Neural crest cell (in vitro differentiated cells): ENCODE measurements around the gene EXOC4. TPM values are rescaled to one million over a fixed set of nuclear protein-coding genes. Genes with fewer than 3 reads are reported as not detected.
A peak's percentile ranks its signal among the peaks of the same experiment; 100 is the strongest.

Experiments
- DNase-seq: peaks from one replicate; pipeline ENCODE4 v3.0.0; 2021; ENCODE audit warnings: low read depth, mixed read lengths, low spot score
- H3K27ac Mint-ChIP-seq: one replicate; pipeline ENCODE4 v1.8.0; 2021; ENCODE audit warnings: mild to moderate bottlenecking, mixed read lengths; ENCODE audit not compliant: unreplicated experiment
- H3K27me3 Mint-ChIP-seq: 2 replicates; pipeline ENCODE4 v1.8.0; 2021; ENCODE audit warnings: low read depth, mild to moderate bottlenecking, mixed read lengths
- H3K36me3 Mint-ChIP-seq: 2 replicates; pipeline ENCODE4 v1.8.0; 2021; ENCODE audit warnings: low read depth, mild to moderate bottlenecking, mixed read lengths
- H3K4me1 Mint-ChIP-seq: 2 replicates; pipeline ENCODE4 v1.8.0; 2021; ENCODE audit warnings: mixed read lengths
- H3K4me3 Mint-ChIP-seq: one replicate; pipeline ENCODE4 v1.8.0; 2021; ENCODE audit warnings: mild to moderate bottlenecking, mixed read lengths
- H3K9me3 Mint-ChIP-seq: 2 replicates; pipeline ENCODE4 v1.8.0; 2021; ENCODE audit warnings: mixed read lengths
- CTCF ChIP-seq: fragments of 200-600 bp; sonication (generic); conservative IDR thresholded peaks from 2 replicates; pipeline ENCODE4 v1.5.0; 2021; ENCODE audit warnings: antibody characterized with exemption, mild to moderate bottlenecking
- total RNA-seq: library from RNA; stranded (reverse); gene quantifications from 2 replicates; pipeline ENCODE4 v1.2.1, GENCODE V29; 2021

Gene EXOC4
- total RNA-seq, 1 donor from 2014 or later: 79.7 TPM

- Mint-ChIP-seq H3K27me3 (no peaks in the 10 kb centered on the region), H3K9me3 (no peaks in the 10 kb centered on the region), H3K27ac (peak overlapping the region; percentile 4), H3K4me3 (no peak overlapping the region), H3K36me3 (peaks cover 2% of the 10 kb centered on the region), H3K4me1 (peaks cover 16% of the 10 kb centered on the region)
- no peak for DNase-seq
- TF ChIP-seq CTCF: no peak
Measured at GRCh38 chr7:133482599-133482998, 229.7 kb downstream of the EXOC4 start.

GRCh38 chr7:133484086-133484485 is 231.2 kb downstream of the EXOC4 start:
- DNase-seq: no peak
- no peak overlapping the region for H3K4me3 Mint-ChIP-seq
- no peaks in the 10 kb centered on the region for H3K9me3 Mint-ChIP-seq
- no peak overlapping the region for H3K27ac Mint-ChIP-seq
- peaks cover 2% of the 10 kb centered on the region for H3K36me3 Mint-ChIP-seq
- no peak for TF ChIP-seq CTCF
- H3K4me1 Mint-ChIP-seq: peaks cover 7% of the 10 kb centered on the region
- no peaks in the 10 kb centered on the region for H3K27me3 Mint-ChIP-seq

- H3K27ac Mint-ChIP-seq: no peak overlapping the region
- no peaks in the 10 kb centered on the region for H3K4me1 Mint-ChIP-seq
- H3K9me3 Mint-ChIP-seq: no peaks in the 10 kb centered on the region
Measured at GRCh38 chr7:133489906-133490305, 237.0 kb downstream of the EXOC4 start.

GRCh38 chr7:133491201-133491691 is 238.4 kb downstream of the EXOC4 start:
- H3K27ac Mint-ChIP-seq: no peak overlapping the region
- no peak for TF ChIP-seq CTCF
- no peak for DNase-seq
- H3K36me3 Mint-ChIP-seq: peaks cover 8% of the 10 kb centered on the region
- no peak overlapping the region for H3K4me3 Mint-ChIP-seq
- no peaks in the 10 kb centered on the region for H3K27me3 Mint-ChIP-seq
- peaks cover 4% of the 10 kb centered on the region for H3K9me3 Mint-ChIP-seq
- no peaks in the 10 kb centered on the region for H3K4me1 Mint-ChIP-seq

More at GRCh38 chr7:133489906-133490305, 237.0 kb downstream of the EXOC4 start:
- Mint-ChIP-seq H3K27me3 (no peaks in the 10 kb centered on the region), H3K4me3 (no peak overlapping the region), H3K36me3 (peaks cover 11% of the 10 kb centered on the region)
- TF ChIP-seq CTCF: no peak
- DNase-seq: no peak

- Mint-ChIP-seq H3K27ac (no peak overlapping the region), H3K4me1 (no peaks in the 10 kb centered on the region), H3K9me3 (peaks cover 5% of the 10 kb centered on the region), H3K36me3 (peaks cover 8% of the 10 kb centered on the region), H3K27me3 (no peaks in the 10 kb centered on the region), H3K4me3 (no peak overlapping the region)
- TF ChIP-seq CTCF: no peak
- DNase-seq: no peak
Measured at GRCh38 chr7:133491846-133492652, 239.2 kb downstream of the EXOC4 start.
